Chondrocyte (in vitro differentiated cells): Measurements from ENCODE around the gene SMPD1. TPM values are rescaled to one million over a fixed set of nuclear protein-coding genes. Genes with fewer than 3 reads are reported as not detected.
A peak's percentile ranks its signal among the peaks of the same experiment; 100 is the strongest.

Experiments used
- DNase-seq: peaks from one replicate; pipeline ENCODE4 v3.0.0; 2021; ENCODE audit warnings: mixed read lengths, low spot score
- H3K27ac Mint-ChIP-seq: one replicate; pipeline ENCODE4 v1.8.0; 2021; ENCODE audit warnings: mild to moderate bottlenecking, moderate library complexity, mixed read lengths; ENCODE audit not compliant: unreplicated experiment
- H3K27me3 Mint-ChIP-seq: 2 replicates; pipeline ENCODE4 v1.8.0; 2021; ENCODE audit warnings: low read depth, mixed read lengths
- H3K36me3 Mint-ChIP-seq: 2 replicates; pipeline ENCODE4 v1.8.0; 2021; ENCODE audit warnings: low read depth, mixed read lengths
- H3K4me1 Mint-ChIP-seq: 2 replicates; pipeline ENCODE4 v1.8.0; 2021; ENCODE audit warnings: low read depth, mild to moderate bottlenecking, mixed read lengths
- H3K4me3 Mint-ChIP-seq: one replicate; pipeline ENCODE4 v1.8.0; 2021; ENCODE audit warnings: mild to moderate bottlenecking, moderate library complexity, mixed read lengths; ENCODE audit not compliant: unreplicated experiment
- H3K9me3 Mint-ChIP-seq: 2 replicates; pipeline ENCODE4 v1.8.0; 2021; ENCODE audit warnings: low read depth, mixed read lengths
- total RNA-seq: library from RNA; stranded (reverse); gene quantifications from 3 replicates; pipeline ENCODE4 v1.2.1, GENCODE V29; 2021
- TF ChIP-seq, protein P1 (sequence below): fragments of 200-600 bp; sonication (generic); IDR thresholded peaks from 2 replicates; pipeline ENCODE4 v1.5.0; 2021; ENCODE audit warnings: antibody characterized with exemption, mild to moderate bottlenecking, moderate library complexity

Gene SMPD1
- total RNA-seq, 1 donor from 2014 or later, result 102 TPM

DNA sequence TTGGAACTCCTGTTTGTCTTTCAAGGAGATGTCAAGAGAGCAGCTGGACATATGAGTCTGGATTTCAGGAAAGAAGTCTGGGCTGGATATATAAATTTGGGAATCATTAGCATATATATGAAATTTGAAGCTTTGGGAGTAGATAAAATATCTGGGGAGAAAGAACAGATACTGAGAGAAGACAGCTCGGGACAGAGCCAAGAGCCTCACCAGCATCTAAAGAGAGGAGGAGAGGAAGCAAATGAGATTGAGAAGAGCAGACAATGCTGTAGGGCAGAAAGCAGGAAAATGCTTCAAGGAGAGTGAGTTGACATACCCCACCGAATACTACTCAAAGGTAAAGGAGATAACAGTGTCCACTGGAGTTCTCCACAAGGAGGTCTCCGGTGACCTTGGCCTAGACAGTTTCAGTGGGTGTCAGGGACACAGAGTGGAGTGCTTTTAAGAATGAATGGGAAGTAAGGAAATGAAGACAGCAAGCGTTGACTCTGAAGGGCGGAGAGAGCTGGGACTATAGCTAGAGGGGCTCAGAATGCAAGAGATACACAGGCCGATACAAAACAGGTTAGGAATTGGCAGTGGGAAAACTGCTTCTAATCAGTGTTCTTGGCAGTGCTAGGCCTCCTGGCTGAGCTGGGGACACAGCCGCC, 27.8 kb downstream of the SMPD1 start:
- no peaks in the 10 kb centered on the region for H3K36me3 Mint-ChIP-seq
- H3K27ac Mint-ChIP-seq, result no peak overlapping the region
- no peaks in the 10 kb centered on the region for H3K27me3 Mint-ChIP-seq
- TF ChIP-seq, protein P1, sequence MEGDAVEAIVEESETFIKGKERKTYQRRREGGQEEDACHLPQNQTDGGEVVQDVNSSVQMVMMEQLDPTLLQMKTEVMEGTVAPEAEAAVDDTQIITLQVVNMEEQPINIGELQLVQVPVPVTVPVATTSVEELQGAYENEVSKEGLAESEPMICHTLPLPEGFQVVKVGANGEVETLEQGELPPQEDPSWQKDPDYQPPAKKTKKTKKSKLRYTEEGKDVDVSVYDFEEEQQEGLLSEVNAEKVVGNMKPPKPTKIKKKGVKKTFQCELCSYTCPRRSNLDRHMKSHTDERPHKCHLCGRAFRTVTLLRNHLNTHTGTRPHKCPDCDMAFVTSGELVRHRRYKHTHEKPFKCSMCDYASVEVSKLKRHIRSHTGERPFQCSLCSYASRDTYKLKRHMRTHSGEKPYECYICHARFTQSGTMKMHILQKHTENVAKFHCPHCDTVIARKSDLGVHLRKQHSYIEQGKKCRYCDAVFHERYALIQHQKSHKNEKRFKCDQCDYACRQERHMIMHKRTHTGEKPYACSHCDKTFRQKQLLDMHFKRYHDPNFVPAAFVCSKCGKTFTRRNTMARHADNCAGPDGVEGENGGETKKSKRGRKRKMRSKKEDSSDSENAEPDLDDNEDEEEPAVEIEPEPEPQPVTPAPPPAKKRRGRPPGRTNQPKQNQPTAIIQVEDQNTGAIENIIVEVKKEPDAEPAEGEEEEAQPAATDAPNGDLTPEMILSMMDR, result no peak
- no peak overlapping the region for H3K4me3 Mint-ChIP-seq
- no peak for DNase-seq
- no peaks in the 10 kb centered on the region for H3K9me3 Mint-ChIP-seq
- peaks cover 6% of the 10 kb centered on the region for H3K4me1 Mint-ChIP-seq

DNA sequence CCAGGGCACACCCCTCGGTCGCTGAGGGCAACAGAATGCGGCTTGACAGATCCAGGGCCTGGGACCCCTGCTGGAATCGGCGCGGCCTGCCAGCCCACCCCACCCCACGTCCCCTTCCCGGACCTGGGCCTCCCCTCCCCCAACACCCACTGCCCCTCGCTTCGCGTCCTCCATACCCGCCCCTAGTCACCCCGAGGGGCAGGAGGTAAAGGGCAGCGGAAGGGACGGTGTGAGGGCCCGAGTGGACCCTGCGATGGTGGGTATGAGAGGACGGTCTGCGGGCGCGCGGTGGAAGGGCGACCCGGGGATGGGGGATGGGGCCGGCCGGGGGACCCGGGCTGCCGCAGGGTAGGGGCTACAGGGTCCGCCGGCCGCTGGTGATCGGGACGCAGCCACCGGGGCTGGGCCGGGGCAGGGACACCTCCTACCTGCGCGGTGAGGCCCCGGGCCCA, 28.3 kb downstream of the SMPD1 start:
- Mint-ChIP-seq H3K4me1 (peaks cover 6% of the 10 kb centered on the region), H3K9me3 (no peaks in the 10 kb centered on the region), H3K4me3 (no peak overlapping the region), H3K27me3 (peaks cover 2% of the 10 kb centered on the region), H3K27ac (no peak overlapping the region), H3K36me3 (no peaks in the 10 kb centered on the region)
- no peak for DNase-seq
- TF ChIP-seq, protein P1, result no peak

- TF ChIP-seq, protein P1, result peak; percentile 59
- Mint-ChIP-seq H3K27ac (no peak within 1 kb of the TSS), H3K9me3 (no peaks in the 10 kb centered on the region), H3K36me3 (no peaks in the 10 kb centered on the region), H3K4me3 (peak within 1 kb of the TSS; percentile 73), H3K4me1 (peaks cover 6% of the 10 kb centered on the region), H3K27me3 (peaks cover 5% of the 10 kb centered on the region)
- DNase-seq, result no peak
These were observed 28.8 kb downstream of the SMPD1 start, which contains the start of gene APBB1 for GRCh38 chr11:6419009-6419631. Gene APBB1 (minus strand): TSS chr11:6419094. CDS start chr11:6411347, 7,747 bp downstream.

- peaks cover 11% of the 10 kb centered on the region for H3K27me3 Mint-ChIP-seq
- DNase-seq, result no peak
- no peak overlapping the region for H3K4me3 Mint-ChIP-seq
- H3K36me3 Mint-ChIP-seq, result peaks cover 2% of the 10 kb centered on the region
- no peak overlapping the region for H3K27ac Mint-ChIP-seq
- peaks cover 6% of the 10 kb centered on the region for H3K4me1 Mint-ChIP-seq
- TF ChIP-seq, protein P1, result no peak
- H3K9me3 Mint-ChIP-seq, result no peaks in the 10 kb centered on the region
These were observed 30.4 kb downstream of the SMPD1 start for GRCh38 chr11:6420677-6421076.

GRCh38 chr11:6427516-6427915, 37.2 kb downstream of the SMPD1 start:
- Mint-ChIP-seq H3K27ac (no peak overlapping the region), H3K4me3 (no peak overlapping the region), H3K4me1 (peaks cover 5% of the 10 kb centered on the region), H3K36me3 (peaks cover 2% of the 10 kb centered on the region), H3K9me3 (no peaks in the 10 kb centered on the region), H3K27me3 (peaks cover 11% of the 10 kb centered on the region)
- DNase-seq, result no peak
- TF ChIP-seq, protein P1, result no peak
